K562 (cell line): ENCODE measurements around the gene SLC35G2. TPM values are rescaled to one million over a fixed set of nuclear protein-coding genes. Genes with fewer than 3 reads are reported as not detected.

Experiments
- ATF1 ChIP-seq, 2 experiments: fragments of 450-650 bp in 1 of 2; IDR thresholded peaks; 2 replicates each; pipeline ENCODE4 v1.6.1; 2016; ENCODE audit warnings: missing compliant biosample characterization in 1 of 2, missing genetic modification characterization in 1 of 2
- CCNT2 ChIP-seq: IDR thresholded peaks from 2 replicates; pipeline ENCODE4 v1.6.1; 2011; ENCODE audit warnings: borderline replicate concordance, low read depth, mild to moderate bottlenecking, moderate library complexity, mixed read lengths, low read length; ENCODE audit not compliant: insufficient read length; ENCODE audit errors: extremely low read depth
- CEBPZ ChIP-seq: fragments of 150-350 bp; IDR thresholded peaks from 2 replicates; pipeline ENCODE4 v1.6.1; 2014; ENCODE audit warnings: low read depth, mild to moderate bottlenecking, low read length, borderline replicate concordance
- DMBX1 ChIP-seq: fragments of 250-450 bp; sonication (Bioruptor Pico); IDR thresholded peaks from 2 replicates; pipeline ENCODE4 v1.8.0; 2022; ENCODE audit warnings: inconsistent platforms, mild to moderate bottlenecking, moderate library complexity, borderline replicate concordance
- ETV1 ChIP-seq: fragments of 450-650 bp; conservative IDR thresholded peaks from 2 replicates; pipeline ENCODE4 v1.6.1; 2016; ENCODE audit warnings: missing genetic modification characterization, control low read depth, low read depth, missing compliant biosample characterization
- HNRNPUL1 ChIP-seq: fragments of 200-400 bp; formaldehyde crosslinking; IDR thresholded peaks from 2 replicates; pipeline ENCODE4 v1.6.1; 2017; ENCODE audit warnings: low read length
- MEF2D ChIP-seq: conservative IDR thresholded peaks from 2 replicates; pipeline ENCODE4 v1.6.1; 2016; ENCODE audit warnings: low read depth, missing genetic modification characterization, missing compliant biosample characterization
- MYC ChIP-seq, 2 experiments: fragments of 250-450 bp in 1 of 2; sonication (Bioruptor Pico) in 1 of 2; IDR thresholded peaks; 2 replicates each; pipeline versions ENCODE4 v1.5.1 to v1.6.1; 2012 to 2021; ENCODE audit warnings: low read depth in 2 of 2, borderline replicate concordance in 1 of 2, improper control_type of control experiment in 1 of 2, low read length in 1 of 2, mild to moderate bottlenecking in 1 of 2, moderate library complexity in 1 of 2
- NFIX ChIP-seq: fragments of 250-450 bp; sonication (Bioruptor Pico); IDR thresholded peaks from 2 replicates; pipeline ENCODE4 v1.4.0; 2020; ENCODE audit warnings: low read depth, mild to moderate bottlenecking, moderate library complexity
- NR0B1 ChIP-seq: fragments of 450-650 bp; IDR thresholded peaks from one replicate; pipeline ENCODE4 v1.6.1; 2018; ENCODE audit warnings: mild to moderate bottlenecking, moderate library complexity; ENCODE audit not compliant: partially characterized antibody
- POLR2AphosphoS2 ChIP-seq: IDR thresholded peaks from 2 replicates; pipeline ENCODE4 v1.6.1; 2012; ENCODE audit warnings: low read length, improper control_type of control experiment
- XRCC5 ChIP-seq: fragments of 200-400 bp; formaldehyde crosslinking; IDR thresholded peaks from 2 replicates; pipeline ENCODE4 v1.6.1; 2017; ENCODE audit warnings: low read depth, mild to moderate bottlenecking, low read length
- ZNF384 ChIP-seq: IDR thresholded peaks from 2 replicates; pipeline ENCODE4 v1.6.1; 2012; ENCODE audit warnings: low read depth, low read length, improper control_type of control experiment
- ZNF717 ChIP-seq: fragments of 250-450 bp; sonication (Bioruptor Pico); IDR thresholded peaks from 2 replicates; pipeline ENCODE4 v1.5.0; 2021
- polyA plus RNA-seq, 8 experiments: library from polyadenylated mRNA; depleted of rRNA in 4 of 8; stranded (reverse) in 5 of 8; unstranded in 3 of 8; fragments of >200 nt; fragmentation: Nextera tagmentation in 2 of 8; fragmentation: Illumina TruSeq in 1 of 8; extraction: Ambion mirVana in 2 of 8; extraction: Trizol in 1 of 8; gene quantifications; 2 replicates each; pipeline versions ENCODE4 v1.2.1 to v1.2.3, GENCODE V29; 2011 to 2014; ENCODE audit warnings: inconsistent platforms in 1 of 8, missing spikeins in 1 of 8
- total RNA-seq, 7 experiments: library from RNA; depleted of rRNA in 6 of 7; stranded (reverse); fragments of >200 nt in 6 of 7; fragmentation: Illumina TruSeq in 2 of 7; extraction: Trizol in 2 of 7; gene quantifications; 2 replicates each; pipeline versions ENCODE4 v1.2.1 to v1.2.3, GENCODE V29; 2011 to 2021; ENCODE audit warnings: low replicate concordance in 1 of 7
- TF ChIP-seq, protein P1 (sequence below): fragments of 450-650 bp; conservative IDR thresholded peaks from 2 replicates; pipeline ENCODE4 v1.6.1; 2016; ENCODE audit warnings: missing genetic modification characterization, low read depth, mild to moderate bottlenecking, control low read depth, missing compliant biosample characterization
- TF ChIP-seq, protein P2 (sequence below): sonication (generic); IDR thresholded peaks from 2 replicates; pipeline ENCODE4 v1.6.1; 2016
- TF ChIP-seq, protein P3 (sequence below): fragments of 450-650 bp; formaldehyde crosslinking; IDR thresholded peaks from 2 replicates; pipeline ENCODE4 v1.4.0; 2022; ENCODE audit warnings: mild to moderate bottlenecking, moderate library complexity

SLC35G2 gene
- total and polyA plus RNA-seq, 9 of the 15 experiments (the other 6 are each of a cell fraction or from before 2014, with no cell fraction given) = 2.6 to 5.9 (median 3.2) TPM

GRCh38 chr3:136861890-136862616 is 43.1 kb downstream of the SLC35G2 start, which contains the start of gene NCK1 (continued):
- TF ChIP-seq, protein P1, sequence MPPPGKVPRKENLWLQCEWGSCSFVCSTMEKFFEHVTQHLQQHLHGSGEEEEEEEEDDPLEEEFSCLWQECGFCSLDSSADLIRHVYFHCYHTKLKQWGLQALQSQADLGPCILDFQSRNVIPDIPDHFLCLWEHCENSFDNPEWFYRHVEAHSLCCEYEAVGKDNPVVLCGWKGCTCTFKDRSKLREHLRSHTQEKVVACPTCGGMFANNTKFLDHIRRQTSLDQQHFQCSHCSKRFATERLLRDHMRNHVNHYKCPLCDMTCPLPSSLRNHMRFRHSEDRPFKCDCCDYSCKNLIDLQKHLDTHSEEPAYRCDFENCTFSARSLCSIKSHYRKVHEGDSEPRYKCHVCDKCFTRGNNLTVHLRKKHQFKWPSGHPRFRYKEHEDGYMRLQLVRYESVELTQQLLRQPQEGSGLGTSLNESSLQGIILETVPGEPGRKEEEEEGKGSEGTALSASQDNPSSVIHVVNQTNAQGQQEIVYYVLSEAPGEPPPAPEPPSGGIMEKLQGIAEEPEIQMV (tag) = no peak
- no peak for TF ChIP-seq ZNF384
- TF ChIP-seq MEF2D (tag) = no peak
- no peak for TF ChIP-seq ETV1 (tag)
- peak; percentile 57 for TF ChIP-seq CCNT2
- TF ChIP-seq NR0B1 = no peak
- no peak for TF ChIP-seq CEBPZ
- no peak for TF ChIP-seq XRCC5
- TF ChIP-seq ATF1 (CRISPR knock-in tag; IDR thresholded peaks at IDR 0.05) = no peak; the same call in 1 of the 2 replicates
- TF ChIP-seq ATF1 (tag; IDR thresholded peaks at IDR 0.05) = peak; percentile 85
- TF ChIP-seq, protein P2, sequence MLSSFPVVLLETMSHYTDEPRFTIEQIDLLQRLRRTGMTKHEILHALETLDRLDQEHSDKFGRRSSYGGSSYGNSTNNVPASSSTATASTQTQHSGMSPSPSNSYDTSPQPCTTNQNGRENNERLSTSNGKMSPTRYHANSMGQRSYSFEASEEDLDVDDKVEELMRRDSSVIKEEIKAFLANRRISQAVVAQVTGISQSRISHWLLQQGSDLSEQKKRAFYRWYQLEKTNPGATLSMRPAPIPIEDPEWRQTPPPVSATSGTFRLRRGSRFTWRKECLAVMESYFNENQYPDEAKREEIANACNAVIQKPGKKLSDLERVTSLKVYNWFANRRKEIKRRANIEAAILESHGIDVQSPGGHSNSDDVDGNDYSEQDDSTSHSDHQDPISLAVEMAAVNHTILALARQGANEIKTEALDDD = no peak
- peak; percentile 85 for TF ChIP-seq MYC (IDR thresholded peaks at IDR 0.05; ENCODE audit: low read depth, low read length)
- no peak for TF ChIP-seq MYC (CRISPR knock-in tag; IDR thresholded peaks at IDR 0.05; ENCODE audit: borderline replicate concordance, low read depth)
- no peak for TF ChIP-seq POLR2AphosphoS2
- TF ChIP-seq, protein P3, sequence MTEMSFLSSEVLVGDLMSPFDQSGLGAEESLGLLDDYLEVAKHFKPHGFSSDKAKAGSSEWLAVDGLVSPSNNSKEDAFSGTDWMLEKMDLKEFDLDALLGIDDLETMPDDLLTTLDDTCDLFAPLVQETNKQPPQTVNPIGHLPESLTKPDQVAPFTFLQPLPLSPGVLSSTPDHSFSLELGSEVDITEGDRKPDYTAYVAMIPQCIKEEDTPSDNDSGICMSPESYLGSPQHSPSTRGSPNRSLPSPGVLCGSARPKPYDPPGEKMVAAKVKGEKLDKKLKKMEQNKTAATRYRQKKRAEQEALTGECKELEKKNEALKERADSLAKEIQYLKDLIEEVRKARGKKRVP (CRISPR knock-in tag) = no peak
- TF ChIP-seq DMBX1 (CRISPR knock-in tag) = no peak
- no peak for TF ChIP-seq ZNF717 (CRISPR knock-in tag)
- no peak for TF ChIP-seq NFIX (CRISPR knock-in tag)
- TF ChIP-seq HNRNPUL1 = no peak
